Measurements from ENCODE around the gene CFAP61.
"Not testable (repeated sequence)": the region's sequence is repeated elsewhere in the genome, so short reads cannot be mapped to it uniquely, and the experiment has no call there.

The CFAP61 gene

GRCh38 chr20:20214757-20215275 is 162.5 kb downstream of the CFAP61 start:
- DNase-seq = peak; percentile 92

DNA sequence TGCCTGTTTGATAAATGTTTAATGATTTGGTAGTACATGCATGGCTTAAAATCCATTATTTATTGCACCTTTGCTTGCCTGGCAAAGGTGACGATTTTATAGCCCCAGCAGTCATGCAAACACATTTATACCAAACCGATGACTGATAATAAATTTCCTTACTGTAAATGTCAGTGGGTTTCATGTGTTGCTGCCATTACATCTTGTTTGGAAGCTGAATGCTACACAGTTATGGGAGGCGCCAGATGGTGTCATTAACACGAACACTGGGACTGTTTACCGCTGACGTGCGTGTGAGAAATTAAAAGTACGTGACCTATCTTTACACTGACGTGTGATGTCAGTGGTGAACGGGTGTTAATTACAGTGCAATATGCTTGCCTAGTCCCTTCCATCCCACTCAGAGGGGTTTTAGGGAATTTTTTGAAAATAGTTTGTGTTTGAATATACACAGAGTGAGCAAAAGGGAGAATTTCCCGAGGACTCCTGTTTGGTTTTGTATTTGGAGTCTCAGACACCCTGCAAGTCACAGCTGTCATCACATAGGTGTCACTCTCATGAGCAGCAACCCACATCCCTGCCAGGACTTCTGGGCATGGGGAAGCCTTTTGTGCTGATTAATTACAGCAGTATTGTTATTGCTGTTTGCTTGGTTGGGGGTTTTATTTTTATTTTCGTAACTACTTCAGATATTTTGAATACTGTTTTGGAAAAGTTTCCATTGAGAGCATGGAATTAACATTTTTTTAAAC is 163.8 kb downstream of the CFAP61 start:
- peak; percentile 84 for DNase-seq

DNA sequence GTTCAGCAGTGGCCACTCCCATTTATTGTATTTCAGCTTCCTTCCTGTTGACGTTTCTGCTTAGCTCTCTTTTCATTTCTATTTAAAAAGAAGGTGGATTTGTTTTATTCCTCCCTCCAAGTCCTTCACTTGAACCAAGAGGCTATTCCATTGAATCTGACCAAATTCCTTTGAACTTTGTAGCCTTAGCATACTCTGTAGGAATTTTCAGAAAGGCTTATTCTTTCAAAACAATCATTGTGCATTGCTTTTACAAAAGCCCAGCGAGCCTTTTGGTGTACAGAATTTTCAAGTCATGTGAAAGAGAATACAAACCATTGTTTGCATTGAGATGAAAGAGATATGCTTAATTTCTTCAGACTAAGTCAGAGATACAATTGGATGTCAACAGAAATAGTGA is 164.6 kb downstream of the CFAP61 start:
- DNase-seq = peak; percentile 63

DNA sequence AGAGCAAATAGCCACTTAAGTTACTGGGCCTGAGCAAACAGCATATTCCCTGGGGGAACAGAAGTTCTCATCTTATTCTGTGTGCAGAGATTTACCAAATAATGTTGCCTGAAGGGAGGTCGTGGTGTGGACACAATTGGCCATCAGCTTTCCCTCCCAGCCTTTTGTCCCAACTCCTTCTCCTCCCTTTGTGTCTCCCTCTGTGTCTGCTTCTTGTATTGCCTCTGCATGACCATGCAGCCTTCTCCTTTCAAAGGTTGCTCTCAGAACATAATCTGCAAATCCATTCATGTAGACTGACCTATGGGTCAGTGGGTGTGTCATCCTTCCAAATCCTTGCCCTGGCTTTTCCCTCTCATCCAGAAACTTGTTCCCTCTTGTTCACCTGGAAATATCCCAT is 165.3 kb downstream of the CFAP61 start:
- DNase-seq = no peak

- not testable (repeated sequence) for DNase-seq
Measured at GRCh38 chr20:20218106-20218505, 165.8 kb downstream of the CFAP61 start.

GRCh38 chr20:20219016-20219415 is 166.7 kb downstream of the CFAP61 start:
- DNase-seq = no peak

DNA sequence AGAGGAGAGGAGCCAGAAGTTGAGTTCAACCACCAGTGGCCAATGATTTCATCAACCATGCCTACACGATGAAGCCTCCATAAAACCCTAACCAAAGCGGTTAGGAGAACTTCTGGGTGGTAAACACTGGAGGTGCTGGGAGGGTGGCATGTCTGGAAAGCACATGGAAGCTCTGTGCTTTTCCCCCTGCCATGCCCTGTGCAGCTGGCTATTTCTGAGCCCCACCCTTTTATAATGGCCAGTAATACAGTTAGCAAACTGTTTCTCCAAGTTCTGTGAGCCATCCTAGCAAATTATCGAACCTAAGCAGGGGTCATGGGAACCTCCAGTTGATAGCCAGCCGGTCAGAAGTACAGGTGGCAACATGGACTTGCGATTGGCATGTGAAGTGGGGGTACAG is 167.8 kb downstream of the CFAP61 start:
- no peak for DNase-seq

DNA sequence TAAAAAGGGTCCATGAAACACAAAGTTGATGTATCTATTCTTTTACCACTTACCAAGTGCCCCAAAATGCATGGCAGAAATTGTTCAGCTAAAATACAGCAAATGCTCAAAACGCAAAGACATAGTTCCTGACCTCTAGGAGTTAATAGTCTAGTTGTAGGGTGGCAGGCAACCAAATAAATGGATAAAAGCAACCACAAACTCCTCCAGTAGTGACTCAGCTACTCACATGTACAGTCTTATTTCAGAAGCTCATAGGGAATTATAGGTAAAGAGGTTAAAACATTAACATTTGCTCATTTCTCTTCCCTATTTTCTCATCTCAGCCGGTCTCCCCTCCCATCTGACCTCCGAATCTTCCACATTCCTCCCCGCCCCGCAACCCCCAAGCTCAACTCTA is 171.6 kb downstream of the CFAP61 start:
- DNase-seq = no peak

- DNase-seq = peak; percentile 79
Measured at GRCh38 chr20:20224806-20225205, 172.5 kb downstream of the CFAP61 start.

DNA sequence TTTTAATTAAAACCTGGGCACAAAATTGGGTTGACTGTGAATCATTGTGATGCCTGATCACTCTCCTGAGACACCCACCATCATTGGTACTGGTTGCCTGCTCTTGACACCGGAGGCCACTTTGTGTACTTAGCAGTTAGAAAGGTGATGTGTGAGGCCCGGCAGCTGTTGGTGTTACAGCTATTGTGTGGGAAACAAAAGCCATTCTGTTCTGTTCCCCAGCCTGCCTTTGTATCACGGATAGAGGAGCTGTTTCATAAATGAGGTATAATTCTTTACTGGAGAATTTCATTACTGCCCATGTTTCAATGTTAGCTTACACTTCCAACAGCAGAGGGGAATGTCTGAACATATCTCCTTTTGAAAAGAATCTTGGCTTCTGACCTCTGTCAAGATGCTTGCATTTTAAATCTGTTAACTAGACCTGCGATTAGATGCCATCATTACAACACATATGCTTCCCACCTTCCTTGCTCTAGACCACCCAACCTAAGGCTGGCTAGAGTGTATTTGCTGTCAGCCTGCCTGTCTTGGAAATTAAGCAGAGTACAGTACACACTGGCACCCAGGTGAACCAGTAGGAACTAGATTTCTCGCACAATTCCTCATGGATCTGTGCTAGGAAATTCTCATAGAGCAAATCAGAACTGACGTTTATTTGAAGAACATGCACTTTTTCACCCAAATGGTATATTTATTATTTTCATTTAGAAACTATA is 173.2 kb downstream of the CFAP61 start:
- DNase-seq = peak; percentile 97

DNA sequence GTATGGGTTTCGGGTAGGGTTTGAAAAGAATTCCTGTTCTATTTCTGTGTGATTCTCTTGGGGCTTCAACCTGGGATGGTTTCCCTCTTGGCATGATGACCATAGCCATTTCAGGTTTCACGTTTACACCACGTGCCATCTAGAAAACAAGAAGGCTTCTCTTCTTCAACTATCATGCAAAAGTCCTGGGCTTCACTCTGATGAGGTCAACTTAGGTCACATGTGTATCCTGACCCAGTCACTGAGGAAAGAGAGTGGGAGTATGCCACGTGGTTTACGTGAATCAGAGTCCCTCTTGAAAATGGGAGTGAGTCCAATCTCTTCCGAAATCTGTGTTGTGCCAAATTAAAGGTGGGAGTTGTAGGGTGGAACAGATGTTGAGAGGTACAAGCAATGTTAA is 174.2 kb downstream of the CFAP61 start:
- no peak for DNase-seq

DNA sequence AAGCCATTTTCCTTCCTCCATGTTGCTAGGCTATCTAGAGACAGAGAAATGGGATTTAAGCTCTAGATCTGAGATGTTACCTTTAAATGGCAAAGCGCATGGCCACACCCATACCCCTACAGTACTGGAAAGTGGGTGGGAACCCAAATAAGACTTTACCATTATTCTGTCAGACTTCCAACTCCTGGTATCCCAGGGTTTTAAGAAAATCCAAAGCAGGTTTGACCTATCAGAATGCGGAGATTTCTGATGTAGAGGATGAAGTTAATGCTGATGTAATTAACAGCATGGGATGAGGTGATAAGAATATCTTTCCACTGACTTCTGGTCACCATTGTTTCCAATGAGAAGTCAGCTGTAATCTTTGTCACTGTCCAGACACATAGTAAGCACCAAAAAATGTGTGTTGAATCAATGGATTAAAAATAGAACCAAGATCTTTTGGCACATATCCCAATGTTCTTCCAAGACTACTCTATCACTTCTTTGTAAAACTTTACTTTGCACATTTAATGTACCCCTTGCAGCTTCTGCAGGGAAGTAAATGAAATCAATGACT is 174.8 kb downstream of the CFAP61 start:
- DNase-seq = no peak

DNA sequence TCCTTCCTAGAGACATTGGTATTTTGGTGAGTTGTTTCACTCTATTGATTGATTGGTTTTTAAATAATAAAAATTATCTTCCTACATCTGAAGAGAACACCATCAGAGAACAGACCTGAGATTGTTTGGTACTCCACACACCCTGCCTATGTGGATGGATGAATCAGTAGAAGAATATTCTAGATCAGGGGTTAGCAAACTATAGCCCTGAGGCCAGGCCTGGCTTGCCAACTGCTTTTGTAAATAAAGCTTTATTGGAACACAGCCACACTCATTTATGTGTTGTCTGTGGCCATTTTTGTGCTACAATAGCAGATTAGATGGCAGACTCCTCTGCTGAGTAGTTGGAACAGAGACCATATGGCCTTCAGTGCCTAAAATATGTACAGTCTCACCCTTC is 176.0 kb downstream of the CFAP61 start:
- DNase-seq = no peak

GRCh38 chr20:20229595-20229994 is 177.3 kb downstream of the CFAP61 start:
- DNase-seq = no peak

DNA sequence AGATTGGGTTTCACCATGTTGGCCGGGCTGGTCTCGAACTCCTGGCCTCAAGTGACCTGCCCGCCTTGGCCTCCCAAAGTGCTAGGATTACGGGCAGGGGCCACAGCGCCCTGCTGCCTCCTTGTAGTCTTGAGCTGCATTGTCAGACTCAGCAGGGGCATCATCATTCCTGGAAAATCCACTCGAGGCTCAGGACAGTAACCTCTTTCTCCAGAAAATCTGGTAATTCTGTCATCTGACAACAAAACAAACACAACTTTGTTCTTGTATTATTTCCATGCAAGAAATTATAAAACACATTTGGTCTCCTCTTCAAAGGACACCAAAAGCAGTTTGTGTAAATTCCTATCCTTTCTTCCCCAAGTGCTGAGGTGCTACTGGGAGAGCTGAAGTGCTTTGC is 178.4 kb downstream of the CFAP61 start:
- no peak for DNase-seq

GRCh38 chr20:20231528-20232298 is 179.4 kb downstream of the CFAP61 start:
- DNase-seq = no peak

- DNase-seq = no peak
Measured at GRCh38 chr20:20233041-20233514, 180.7 kb downstream of the CFAP61 start.

- no peak for DNase-seq
Measured at GRCh38 chr20:20235681-20236080, 183.3 kb downstream of the CFAP61 start.

GRCh38 chr20:20237093-20237959 is 185.0 kb downstream of the CFAP61 start:
- DNase-seq = peak; percentile 48

- DNase-seq = peak; percentile 58
Measured at GRCh38 chr20:20241976-20242375, 189.6 kb downstream of the CFAP61 start.

DNA sequence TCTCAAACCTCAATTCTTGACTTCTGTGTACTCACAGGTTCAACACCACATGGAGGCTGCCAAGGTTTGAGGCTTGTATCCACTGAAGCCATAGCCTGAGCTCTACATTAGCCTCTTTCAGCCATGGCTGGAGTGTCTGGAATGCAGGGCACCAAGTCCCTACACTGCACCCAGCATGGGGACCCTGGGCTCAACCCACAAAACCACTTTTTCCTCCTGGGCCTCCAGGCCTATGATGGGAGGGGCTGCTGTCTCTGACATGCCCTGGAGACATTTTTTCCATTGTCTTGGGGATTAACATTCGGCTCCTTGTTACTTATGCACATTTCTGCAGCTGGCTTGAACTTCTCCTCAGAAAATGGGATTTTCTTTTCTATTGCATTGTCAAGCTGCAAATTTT is 192.1 kb downstream of the CFAP61 start:
- DNase-seq = not testable (repeated sequence)

All from NCI-H510A treated with DMSO at 0.1 percent for 48 hours (cell line).